Ovary (tissue), 3 donors: Measurements from ENCODE around the gene S100A14.

Experiments
- EP300 ChIP-seq: sonication (generic); formaldehyde crosslinking; IDR thresholded peaks from one replicate; pipeline ENCODE4 v1.6.1; 2017; ENCODE audit warnings: antibody characterized with exemption
- TF ChIP-seq, protein P1 (sequence below), 3 donors: fragments of 450-650 bp in 2 of 3; fragments of 200-600 bp in 1 of 3; IDR thresholded peaks; one replicate each; pipeline versions ENCODE4 v1.5.1 to v1.8.0; 2016 to 2022; ENCODE audit warnings: antibody characterized with exemption in 3 of 3, mild to moderate bottlenecking in 1 of 3
- donor health status: DM: no; HTN: no; CAD: no.

DNA sequence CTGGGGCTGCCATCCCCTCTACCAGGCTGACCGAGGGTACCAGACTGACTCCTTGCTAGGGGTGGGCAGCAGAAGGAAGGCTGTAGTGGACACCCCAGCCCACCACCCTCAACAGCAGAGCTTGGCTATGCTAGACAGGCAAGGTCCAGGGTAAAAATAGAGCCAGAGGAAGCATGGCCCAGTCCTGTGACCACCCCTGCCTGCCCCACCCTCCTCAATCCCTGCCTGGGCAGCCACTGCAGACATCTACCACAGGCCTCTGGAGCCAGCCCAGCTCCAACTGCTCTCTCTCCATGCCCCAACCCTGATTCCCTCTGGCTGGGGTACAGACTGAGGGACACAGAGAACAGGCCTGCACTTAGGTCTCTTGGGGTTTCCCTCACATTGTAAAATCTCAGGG is 13.8 kb upstream of the S100A14 start:
- TF ChIP-seq, protein P1, sequence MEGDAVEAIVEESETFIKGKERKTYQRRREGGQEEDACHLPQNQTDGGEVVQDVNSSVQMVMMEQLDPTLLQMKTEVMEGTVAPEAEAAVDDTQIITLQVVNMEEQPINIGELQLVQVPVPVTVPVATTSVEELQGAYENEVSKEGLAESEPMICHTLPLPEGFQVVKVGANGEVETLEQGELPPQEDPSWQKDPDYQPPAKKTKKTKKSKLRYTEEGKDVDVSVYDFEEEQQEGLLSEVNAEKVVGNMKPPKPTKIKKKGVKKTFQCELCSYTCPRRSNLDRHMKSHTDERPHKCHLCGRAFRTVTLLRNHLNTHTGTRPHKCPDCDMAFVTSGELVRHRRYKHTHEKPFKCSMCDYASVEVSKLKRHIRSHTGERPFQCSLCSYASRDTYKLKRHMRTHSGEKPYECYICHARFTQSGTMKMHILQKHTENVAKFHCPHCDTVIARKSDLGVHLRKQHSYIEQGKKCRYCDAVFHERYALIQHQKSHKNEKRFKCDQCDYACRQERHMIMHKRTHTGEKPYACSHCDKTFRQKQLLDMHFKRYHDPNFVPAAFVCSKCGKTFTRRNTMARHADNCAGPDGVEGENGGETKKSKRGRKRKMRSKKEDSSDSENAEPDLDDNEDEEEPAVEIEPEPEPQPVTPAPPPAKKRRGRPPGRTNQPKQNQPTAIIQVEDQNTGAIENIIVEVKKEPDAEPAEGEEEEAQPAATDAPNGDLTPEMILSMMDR (IDR thresholded peaks at IDR 0.05), result no peak
- no peak for TF ChIP-seq EP300
